Loucy (cell line): ENCODE data around the gene CACNB3.

ENCODE experiments used
- CTCF ChIP-seq: fragments of 200-600 bp; sonication (generic); conservative IDR thresholded peaks from 2 replicates; pipeline ENCODE4 v1.5.1; 2014; ENCODE audit warnings: mild to moderate bottlenecking, antibody characterized with exemption, low read length
- EZH2phosphoT487 ChIP-seq: fragments of 200-600 bp; IDR thresholded peaks from 2 replicates; pipeline ENCODE4 v1.6.1; 2018; ENCODE audit warnings: antibody characterized with exemption, mild to moderate bottlenecking, moderate library complexity, borderline replicate concordance

GRCh38 chr12:48854488-48854887 is 36.2 kb downstream of the CACNB3 start:
- no peak for TF ChIP-seq CTCF
- no peak for TF ChIP-seq EZH2phosphoT487
